Activated CD8-positive, alpha-beta T cell treated with anti-CD3 and anti-CD28 coated beads, Interleukin-2, amount 10 ng/mL, durations not matched to agents 7 days and 5 days (primary cell): ENCODE measurements around the gene PHF1. TPM values are rescaled to one million over a fixed set of nuclear protein-coding genes. Genes with fewer than 3 reads are reported as not detected.

ENCODE experiments used
- ATAC-seq: fragments of 150-1000 bp; cut with Tn5 transposase; one replicate; pipeline ENCODE4 v1.10.0; 2021; ENCODE audit warnings: moderate library complexity
- CTCF ChIA-PET: fragments of 350-600 bp; sonication (Branson Sonifier 250); formaldehyde crosslinking; loops from one replicate; lab custom pipeline; 2021; ENCODE audit warnings: antibody characterized with exemption; lab: Charles Lee
- POLR2A ChIA-PET: fragments of 350-600 bp; sonication (Branson Sonifier 250); formaldehyde crosslinking; loops from one replicate; lab custom pipeline; 2021; ENCODE audit warnings: antibody characterized with exemption; lab: Charles Lee
- DNase-seq: peaks from one replicate; pipeline ENCODE4 v3.0.0-alpha.2; 2020
- H3K27ac Mint-ChIP-seq: one replicate; pipeline ENCODE4 v1.8.0; 2021; ENCODE audit warnings: mild to moderate bottlenecking, mixed read lengths
- H3K27me3 Mint-ChIP-seq: one replicate; pipeline ENCODE4 v1.8.0; 2021; ENCODE audit warnings: low read depth, mixed read lengths
- H3K36me3 Mint-ChIP-seq: one replicate; pipeline ENCODE4 v1.8.0; 2021; ENCODE audit warnings: low read depth, mixed read lengths
- H3K4me1 Mint-ChIP-seq: one replicate; pipeline ENCODE4 v1.8.0; 2021; ENCODE audit warnings: low read depth, mixed read lengths
- H3K4me3 Mint-ChIP-seq: one replicate; pipeline ENCODE4 v1.8.0; 2021; ENCODE audit warnings: mild to moderate bottlenecking, mixed read lengths
- H3K9me3 Mint-ChIP-seq: one replicate; pipeline ENCODE4 v1.8.0; 2022; ENCODE audit warnings: mixed read lengths; ENCODE audit not compliant: insufficient read depth
- total RNA-seq, 2 experiments: library from RNA; stranded (reverse); gene quantifications; one replicate each; pipeline ENCODE4 v1.2.3, GENCODE V29; 2021

PHF1 gene
- total RNA-seq, 2 experiments from 2014 or later: 35.9 to 36.5 TPM

DNA sequence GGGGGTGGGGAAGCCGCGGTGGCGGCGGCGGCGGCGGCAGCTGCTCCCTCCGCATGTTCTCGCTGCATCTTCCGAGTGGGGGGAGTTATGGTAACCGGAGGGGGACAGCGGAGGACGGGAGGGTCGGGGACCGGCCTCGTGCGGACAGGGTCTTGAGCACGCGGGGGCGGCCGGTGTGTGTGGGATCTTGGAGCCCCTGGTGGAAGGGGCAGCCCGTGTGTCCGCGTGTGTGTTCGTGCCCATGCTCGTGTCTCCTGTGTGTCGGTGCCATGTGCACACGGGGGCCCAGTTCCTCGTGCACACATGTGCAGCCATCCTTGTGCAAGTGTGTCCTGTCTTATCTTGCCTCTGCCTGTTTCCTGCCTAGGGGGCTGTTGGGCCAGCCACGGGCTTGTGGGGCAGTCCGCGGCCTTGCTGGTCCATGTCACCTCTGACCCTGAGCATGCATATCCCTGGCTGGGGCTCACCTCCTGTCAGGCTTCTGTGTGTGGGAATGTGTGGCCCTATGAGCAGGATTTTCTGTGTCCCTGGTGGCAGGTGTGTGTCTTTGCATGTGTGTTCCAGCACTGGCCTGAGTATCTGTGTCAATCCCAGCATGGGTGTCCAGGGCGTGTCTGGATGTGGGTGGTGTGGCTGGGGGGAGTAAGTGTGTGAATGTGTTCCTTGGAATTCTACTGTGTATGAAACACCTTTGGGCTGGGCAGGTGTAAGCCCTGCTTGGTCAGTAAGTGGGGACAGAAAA lies 17.6 kb downstream of the PHF1 start:
- peak; percentile 20 for ATAC-seq
- H3K36me3 Mint-ChIP-seq: peaks cover 12% of the 10 kb centered on the region
- DNase-seq: peak; percentile 55
- H3K27ac Mint-ChIP-seq: peak overlapping the region; percentile 86
- no peaks in the 10 kb centered on the region for H3K9me3 Mint-ChIP-seq
- ChIA-PET CTCF (interaction anchor here (0.9 to 4.1 kb wide), 8 partner anchors 9 to 152 kb away, joined by 3 to 21 read pairs (median 3); partner anchors contain the start of genes BAK1, CUTA, PFDN6 and SYNGAP1), POLR2A (interaction anchor here (0.7 to 1.3 kb wide), 3 partner anchors 10 to 152 kb away, joined by 3 read pairs; partner anchors contain the start of genes BAK1 and CUTA)
- H3K4me3 Mint-ChIP-seq: peak overlapping the region; percentile 84
- peaks cover 78% of the 10 kb centered on the region for H3K4me1 Mint-ChIP-seq
- H3K27me3 Mint-ChIP-seq: no peaks in the 10 kb centered on the region

DNA sequence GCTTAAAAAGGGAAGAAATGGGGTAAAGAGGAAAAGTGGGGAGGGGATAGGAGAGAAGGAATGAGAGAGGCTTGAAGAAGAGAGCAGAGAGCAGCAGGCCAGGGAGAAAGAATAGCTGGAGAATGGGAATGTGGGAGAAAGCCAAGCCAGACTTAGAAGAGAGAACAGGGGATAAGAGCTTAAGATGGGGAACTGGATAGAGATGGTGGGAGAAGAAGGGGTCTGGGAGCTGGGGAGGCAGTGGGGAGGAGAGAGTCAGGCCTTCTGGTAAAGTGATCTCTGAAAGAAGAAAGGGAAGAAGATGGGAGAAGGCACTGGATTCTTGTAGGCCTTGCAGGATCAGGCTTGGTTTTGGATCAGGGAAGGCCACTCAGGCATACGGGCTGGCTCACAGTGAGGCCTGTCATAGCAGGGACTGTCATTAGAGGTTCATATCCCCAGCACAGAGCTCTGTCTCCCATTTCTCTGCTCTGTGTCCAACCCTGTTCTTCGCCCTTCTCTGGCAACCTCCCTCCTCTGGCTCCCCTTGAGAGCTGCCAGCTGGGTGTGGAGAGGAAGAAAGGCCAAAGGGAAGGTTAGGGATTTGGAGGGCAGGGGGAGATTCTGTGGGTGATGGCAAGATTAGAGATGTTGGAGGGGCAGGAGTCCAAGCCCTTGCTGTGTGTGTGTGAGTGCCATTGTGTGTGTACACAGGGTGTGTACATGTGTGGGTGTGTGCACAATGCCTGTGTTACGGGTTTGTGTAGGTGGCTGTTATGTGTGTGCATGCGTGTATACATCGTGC lies 18.3 kb downstream of the PHF1 start:
- Mint-ChIP-seq H3K4me1 (peaks cover 79% of the 10 kb centered on the region), H3K36me3 (peaks cover 10% of the 10 kb centered on the region), H3K4me3 (peak overlapping the region; percentile 84), H3K9me3 (no peaks in the 10 kb centered on the region), H3K27ac (peak overlapping the region; percentile 86), H3K27me3 (no peaks in the 10 kb centered on the region)
- ATAC-seq: no peak
- ChIA-PET CTCF (interaction anchor here (0.9 to 4.1 kb wide), 10 partner anchors 10 to 151 kb away, joined by 3 to 21 read pairs (median 4); partner anchors contain the start of genes BAK1, CUTA, PFDN6 and SYNGAP1), POLR2A (interaction anchor here (0.7 to 1.3 kb wide), 3 partner anchors 11 to 151 kb away, joined by 3 read pairs; partner anchors contain the start of genes BAK1 and CUTA)
- no peak for DNase-seq

DNA sequence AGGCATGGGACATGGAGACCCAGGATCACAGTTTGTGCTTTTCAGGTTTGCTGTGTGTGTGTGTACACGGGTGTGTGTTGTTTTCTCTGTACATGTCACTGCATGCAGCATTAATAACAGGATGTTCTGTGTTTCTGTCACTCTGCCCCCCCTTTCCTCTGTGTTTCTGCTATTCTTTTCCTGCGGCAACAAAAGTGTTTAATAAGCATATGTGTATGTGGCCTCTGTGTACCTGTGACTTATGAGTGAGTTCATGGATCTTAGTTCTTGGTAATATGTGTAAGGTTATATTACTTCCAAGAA lies 18.9 kb downstream of the PHF1 start:
- ChIA-PET POLR2A (interaction anchor here (0.9 to 2.2 kb wide), 5 partner anchors 11 to 458 kb away, joined by 3 to 23 read pairs (median 4); partner anchors contain the start of genes B3GALT4, BAK1, CUTA and SYNGAP1), CTCF (interaction anchor here (1.0 to 4.1 kb wide), 7 partner anchors 10 to 150 kb away, joined by 3 to 21 read pairs (median 8); partner anchors contain the start of genes BAK1, CUTA, SYNGAP1 and ZBTB22)
- peak overlapping the region; percentile 84 for H3K4me3 Mint-ChIP-seq
- H3K4me1 Mint-ChIP-seq: peaks cover 74% of the 10 kb centered on the region
- DNase-seq: peak; percentile 41
- peaks cover 10% of the 10 kb centered on the region for H3K36me3 Mint-ChIP-seq
- no peaks in the 10 kb centered on the region for H3K9me3 Mint-ChIP-seq
- no peaks in the 10 kb centered on the region for H3K27me3 Mint-ChIP-seq
- no peak for ATAC-seq
- H3K27ac Mint-ChIP-seq: peak overlapping the region; percentile 86

DNA sequence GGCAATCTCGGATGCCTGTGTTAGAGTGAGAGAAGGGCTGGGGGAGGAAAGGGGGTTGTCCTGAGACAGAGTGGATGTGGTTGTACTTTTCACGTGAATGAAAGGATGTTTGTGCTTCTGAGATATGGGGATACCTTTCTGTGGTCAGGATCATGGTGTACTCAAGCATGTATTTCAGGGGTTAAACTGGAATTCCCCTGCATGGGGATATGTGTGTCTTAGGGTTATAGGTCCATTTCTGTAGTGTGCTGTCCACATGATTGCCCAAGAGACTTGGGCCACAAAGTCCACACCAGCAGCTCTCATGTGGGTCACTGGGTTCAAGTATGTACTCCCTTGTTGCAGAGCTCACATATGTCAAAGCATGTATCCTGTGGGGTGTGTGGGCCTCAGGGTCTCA lies 19.5 kb downstream of the PHF1 start:
- Mint-ChIP-seq H3K27me3 (no peaks in the 10 kb centered on the region), H3K36me3 (peaks cover 13% of the 10 kb centered on the region), H3K27ac (peak overlapping the region; percentile 86), H3K4me3 (peak overlapping the region; percentile 84), H3K9me3 (no peaks in the 10 kb centered on the region), H3K4me1 (peaks cover 68% of the 10 kb centered on the region)
- ATAC-seq (no peak), DNase-seq (no peak)
- ChIA-PET POLR2A (interaction anchor here (0.9 to 3.0 kb wide), 13 partner anchors 9 to 458 kb away, joined by 3 to 23 read pairs (median 5); partner anchors contain the start of genes B3GALT4, BAK1, CUTA and SYNGAP1), CTCF (interaction anchor here (0.8 to 4.1 kb wide), 18 partner anchors 9 to 357 kb away, joined by 3 to 21 read pairs (median 4); partner anchors contain the start of genes BAK1, CUTA, RPS18 and SYNGAP1)

DNA sequence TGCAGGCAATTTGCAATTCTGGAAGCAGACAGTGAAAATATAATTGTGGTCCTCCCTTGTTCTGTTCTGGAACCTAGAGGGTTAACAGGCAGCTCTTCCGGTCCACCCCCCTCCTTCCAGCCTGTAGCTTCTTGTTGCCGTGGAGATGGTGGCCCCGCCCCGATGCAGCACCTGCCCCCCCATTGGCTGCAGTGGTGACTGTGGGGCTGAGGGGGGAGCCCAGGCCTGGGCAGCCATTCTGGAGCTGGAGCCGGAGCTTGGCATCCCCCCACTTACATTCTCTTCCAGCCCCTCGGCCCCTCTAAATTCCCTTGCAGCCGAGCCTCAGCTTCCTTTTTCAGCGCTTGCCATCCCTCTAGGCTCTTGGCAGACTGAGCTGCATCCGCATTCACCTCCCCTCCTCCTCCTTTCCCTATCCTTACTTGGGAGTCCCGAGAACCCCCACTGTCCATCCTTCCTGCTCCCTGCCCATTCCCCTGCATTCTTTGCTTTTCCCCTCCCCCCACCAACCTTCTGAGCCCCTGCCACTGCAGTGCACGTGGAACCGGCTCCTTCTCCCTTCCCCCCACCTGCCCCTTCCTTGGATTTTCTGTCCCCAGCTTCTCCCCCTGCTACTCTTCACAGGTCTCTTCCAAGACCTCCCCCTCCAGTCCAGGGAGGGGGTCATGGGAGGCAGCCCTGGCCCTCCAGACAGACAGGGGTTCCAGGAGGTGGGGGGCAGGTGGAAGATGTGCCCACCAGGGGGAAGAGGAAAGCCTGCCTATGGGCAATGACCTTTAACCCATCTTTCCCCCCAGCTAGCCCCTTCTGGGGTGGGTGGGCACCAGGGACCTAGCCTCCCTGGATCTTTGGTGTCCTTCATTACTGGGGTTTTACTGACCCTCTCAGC lies 20.4 kb downstream of the PHF1 start:
- DNase-seq: peak; percentile 93
- H3K4me1 Mint-ChIP-seq: peaks cover 65% of the 10 kb centered on the region
- POLR2A ChIA-PET: interaction anchor here (0.5 to 3.0 kb wide), 16 partner anchors 8 to 154 kb away, joined by 3 to 23 read pairs (median 5); partner anchors contain the start of genes B3GALT4, BAK1, CUTA and SYNGAP1
- CTCF ChIA-PET: interaction anchor here (0.8 to 4.1 kb wide), 19 partner anchors 8 to 356 kb away, joined by 3 to 21 read pairs (median 4); partner anchors contain the start of genes BAK1, CUTA, KIFC1 and RPS18
- peak overlapping the region; percentile 86 for H3K27ac Mint-ChIP-seq
- peaks cover 15% of the 10 kb centered on the region for H3K36me3 Mint-ChIP-seq
- H3K27me3 Mint-ChIP-seq: no peaks in the 10 kb centered on the region
- peak overlapping the region; percentile 84 for H3K4me3 Mint-ChIP-seq
- H3K9me3 Mint-ChIP-seq: no peaks in the 10 kb centered on the region
- ATAC-seq: peak; percentile 67

DNA sequence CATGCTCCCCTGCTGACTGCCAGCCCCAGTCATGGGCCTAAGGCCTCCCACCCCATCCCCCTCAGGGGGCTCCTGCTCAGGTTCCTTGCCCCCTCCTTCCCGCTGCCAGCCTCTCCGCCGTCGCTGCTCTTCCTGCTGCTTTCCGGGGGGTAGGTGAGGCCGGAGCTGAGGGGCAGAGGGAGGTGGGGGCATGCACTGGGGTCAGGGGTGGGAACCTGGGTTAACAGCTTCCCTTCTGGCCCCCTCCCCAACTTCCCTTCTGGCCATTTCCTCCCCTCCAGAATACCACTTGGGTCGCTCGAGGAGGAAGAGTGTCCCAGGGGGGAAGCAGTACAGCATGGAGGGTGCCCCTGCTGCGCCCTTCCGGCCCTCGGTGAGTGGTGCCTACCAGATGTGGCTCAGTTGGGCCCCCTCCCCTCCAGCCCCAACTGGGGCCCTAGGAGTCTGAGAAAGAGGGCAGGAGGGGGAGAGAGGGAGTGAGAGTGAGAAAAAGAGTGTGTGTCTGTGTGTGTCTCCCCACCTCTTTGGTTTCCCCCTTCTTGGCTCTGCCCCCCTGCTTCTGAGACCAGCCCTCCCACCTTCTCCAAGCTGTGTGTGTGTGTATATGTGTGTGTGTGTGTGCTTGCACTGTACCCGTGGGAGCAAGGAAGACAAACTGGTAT lies 21.2 kb downstream of the PHF1 start:
- ATAC-seq: no peak

DNA sequence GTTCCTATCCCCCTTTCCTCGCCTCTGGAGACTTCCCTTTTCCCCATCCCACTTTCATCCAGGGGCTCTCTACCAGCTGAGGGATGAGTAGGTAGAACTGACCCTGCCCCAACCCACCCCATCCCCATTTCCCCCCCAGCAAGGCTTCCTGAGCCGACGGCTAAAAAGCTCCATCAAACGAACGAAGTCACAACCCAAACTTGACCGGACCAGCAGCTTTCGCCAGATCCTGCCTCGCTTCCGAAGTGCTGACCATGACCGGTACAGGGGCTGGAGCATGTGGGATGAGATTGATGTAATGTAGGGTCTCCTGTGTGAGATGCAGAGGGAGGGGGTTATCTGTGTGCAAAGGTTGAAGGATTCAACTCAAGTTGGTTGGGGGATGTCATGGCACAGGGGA lies 21.7 kb downstream of the PHF1 start:
- ATAC-seq: no peak
- Mint-ChIP-seq H3K36me3 (peaks cover 25% of the 10 kb centered on the region), H3K27ac (peak overlapping the region; percentile 86), H3K4me3 (peak overlapping the region; percentile 84), H3K27me3 (no peaks in the 10 kb centered on the region), H3K9me3 (no peaks in the 10 kb centered on the region), H3K4me1 (peaks cover 55% of the 10 kb centered on the region)
- no peak for DNase-seq
- ChIA-PET CTCF (no interaction called here), POLR2A (interaction anchor here (0.6 to 3.0 kb wide), 2 partner anchors 22 to 580 kb away, joined by 3 to 14 read pairs; partner anchors contain the start of gene ZBTB9)

More for the DNA sequence above, 21.2 kb downstream of the PHF1 start:
- H3K27ac Mint-ChIP-seq: peak overlapping the region; percentile 86
- H3K9me3 Mint-ChIP-seq: no peaks in the 10 kb centered on the region
- H3K36me3 Mint-ChIP-seq: peaks cover 20% of the 10 kb centered on the region
- DNase-seq: no peak
- H3K4me1 Mint-ChIP-seq: peaks cover 60% of the 10 kb centered on the region
- peak overlapping the region; percentile 84 for H3K4me3 Mint-ChIP-seq
- no peaks in the 10 kb centered on the region for H3K27me3 Mint-ChIP-seq
- CTCF ChIA-PET: interaction anchor here (1.0 to 2.9 kb wide), 3 partner anchors 18 to 41 kb away, joined by 3 to 9 read pairs (median 8); partner anchors contain the start of gene KIFC1
- POLR2A ChIA-PET: interaction anchor here (0.6 to 3.0 kb wide), 5 partner anchors 13 to 580 kb away, joined by 3 to 23 read pairs (median 10); partner anchors contain the start of genes CUTA, SYNGAP1 and ZBTB9

DNA sequence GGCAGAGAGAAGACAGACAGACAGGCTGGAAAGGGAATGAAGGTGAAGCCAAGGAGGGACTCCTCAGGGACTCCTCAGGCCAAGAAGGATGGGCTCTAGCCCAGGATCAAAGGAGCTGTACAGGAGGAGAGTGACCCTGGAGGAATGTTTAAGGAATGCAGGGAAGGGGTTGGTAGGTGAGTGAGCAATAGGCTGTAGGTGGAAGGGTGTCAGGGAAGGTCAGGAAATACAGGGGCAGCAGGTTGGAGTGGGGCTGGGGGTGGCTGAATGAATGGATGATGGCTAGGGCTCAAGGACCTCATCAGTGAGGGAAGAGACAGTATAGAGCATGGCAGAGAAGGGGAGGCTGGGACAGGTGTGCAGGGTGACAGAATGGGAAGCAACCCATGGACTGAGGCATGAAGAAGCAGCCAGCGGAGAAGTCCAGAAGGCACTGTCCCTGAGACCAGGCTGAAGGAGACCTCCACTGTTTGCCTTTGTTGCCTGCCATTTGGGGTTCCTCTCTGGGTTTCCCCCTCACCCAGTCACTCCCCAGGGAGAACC lies 22.3 kb downstream of the PHF1 start:
- Mint-ChIP-seq H3K27me3 (no peaks in the 10 kb centered on the region), H3K4me3 (peak overlapping the region; percentile 84), H3K4me1 (peaks cover 54% of the 10 kb centered on the region), H3K27ac (peak overlapping the region; percentile 83), H3K36me3 (peaks cover 26% of the 10 kb centered on the region), H3K9me3 (no peaks in the 10 kb centered on the region)
- ATAC-seq (no peak), DNase-seq (no peak)
- POLR2A ChIA-PET: interaction anchor here (3.0 kb wide), 1 partner anchor 21 kb away, joined by 14 read pairs; the partner anchor contains the start of gene ZBTB9
- CTCF ChIA-PET: no interaction called here

DNA sequence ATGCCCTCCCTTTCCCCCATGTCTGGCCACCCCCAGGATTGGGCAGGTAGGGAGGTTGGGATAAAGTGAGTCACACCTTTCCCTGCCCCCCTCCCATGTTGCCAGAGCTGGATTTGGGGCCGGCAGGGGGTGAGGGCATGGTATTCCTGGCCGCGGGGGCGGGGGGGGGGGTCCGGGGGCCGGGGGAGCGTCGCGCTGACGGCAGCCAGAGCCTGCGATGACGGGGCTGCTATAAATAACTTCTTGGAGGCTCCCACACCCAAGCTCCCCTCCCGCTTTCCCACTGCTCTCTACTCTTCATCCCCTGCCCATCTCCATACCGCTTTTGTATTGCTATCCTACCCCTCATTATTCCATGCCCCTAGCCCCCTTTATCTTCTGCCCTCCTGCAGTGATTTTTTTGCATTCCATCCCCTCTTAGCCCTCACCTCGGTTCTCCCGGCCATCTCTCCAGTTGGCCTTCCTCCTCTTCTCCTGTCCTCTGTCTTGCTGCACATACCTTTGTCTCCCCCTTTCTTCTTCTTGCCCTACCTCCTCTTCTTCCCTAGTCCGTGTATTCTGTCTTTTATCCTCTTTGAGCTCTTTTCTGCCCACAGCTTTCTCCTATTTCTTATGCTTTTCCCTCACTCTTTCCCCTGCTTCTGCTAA lies 22.9 kb downstream of the PHF1 start:
- DNase-seq: no peak
- Mint-ChIP-seq H3K36me3 (peaks cover 32% of the 10 kb centered on the region), H3K9me3 (no peaks in the 10 kb centered on the region), H3K4me1 (peaks cover 48% of the 10 kb centered on the region), H3K4me3 (no peak overlapping the region), H3K27me3 (no peaks in the 10 kb centered on the region), H3K27ac (peak overlapping the region; percentile 5)
- CTCF ChIA-PET: interaction anchor here (0.7 kb wide), 1 partner anchor 43 kb away, joined by 3 read pairs; no protein-coding TSS in a partner anchor
- POLR2A ChIA-PET: no interaction called here
- ATAC-seq: no peak
